ENCODE measurements around the gene RCAN2.

DNA sequence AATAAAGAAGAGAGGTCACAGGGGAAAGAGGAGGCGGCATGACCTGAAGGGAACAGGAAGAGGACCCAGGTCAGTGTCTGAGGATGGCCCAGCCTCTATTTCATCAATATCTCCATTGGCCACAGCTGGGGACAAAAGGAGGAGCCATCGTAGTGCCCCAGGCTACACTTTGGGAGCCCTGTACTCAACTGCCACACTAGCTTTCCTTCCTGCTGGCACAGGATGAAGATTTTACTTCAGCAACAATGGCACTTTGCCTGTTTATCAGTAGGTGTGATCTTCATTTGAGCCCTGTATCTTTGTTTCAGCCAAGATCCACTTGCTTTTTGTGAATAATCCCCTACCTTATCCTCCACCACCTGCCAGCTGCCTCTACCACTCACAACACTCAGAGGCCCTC lies 35.4 kb upstream of the RCAN2 start:
- TF ChIP-seq ZBTB7A (IDR thresholded peaks at IDR 0.05; ENCODE audit: borderline replicate concordance, control insufficient read depth, low read depth, low read length): no peak
- no peak for TF ChIP-seq SRF (CRISPR knock-in tag; IDR thresholded peaks at IDR 0.05)
- TF ChIP-seq ZNF253 (CRISPR knock-in tag; conservative IDR thresholded peaks at IDR 0.05): no peak
- TF ChIP-seq ZNF324 (CRISPR knock-in tag; IDR thresholded peaks at IDR 0.05): no peak
- no peak for TF ChIP-seq IFI16 (CRISPR knock-in tag; IDR thresholded peaks at IDR 0.05)
- TF ChIP-seq, protein P1, sequence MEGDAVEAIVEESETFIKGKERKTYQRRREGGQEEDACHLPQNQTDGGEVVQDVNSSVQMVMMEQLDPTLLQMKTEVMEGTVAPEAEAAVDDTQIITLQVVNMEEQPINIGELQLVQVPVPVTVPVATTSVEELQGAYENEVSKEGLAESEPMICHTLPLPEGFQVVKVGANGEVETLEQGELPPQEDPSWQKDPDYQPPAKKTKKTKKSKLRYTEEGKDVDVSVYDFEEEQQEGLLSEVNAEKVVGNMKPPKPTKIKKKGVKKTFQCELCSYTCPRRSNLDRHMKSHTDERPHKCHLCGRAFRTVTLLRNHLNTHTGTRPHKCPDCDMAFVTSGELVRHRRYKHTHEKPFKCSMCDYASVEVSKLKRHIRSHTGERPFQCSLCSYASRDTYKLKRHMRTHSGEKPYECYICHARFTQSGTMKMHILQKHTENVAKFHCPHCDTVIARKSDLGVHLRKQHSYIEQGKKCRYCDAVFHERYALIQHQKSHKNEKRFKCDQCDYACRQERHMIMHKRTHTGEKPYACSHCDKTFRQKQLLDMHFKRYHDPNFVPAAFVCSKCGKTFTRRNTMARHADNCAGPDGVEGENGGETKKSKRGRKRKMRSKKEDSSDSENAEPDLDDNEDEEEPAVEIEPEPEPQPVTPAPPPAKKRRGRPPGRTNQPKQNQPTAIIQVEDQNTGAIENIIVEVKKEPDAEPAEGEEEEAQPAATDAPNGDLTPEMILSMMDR (IDR thresholded peaks at IDR 0.05 in 2 of 3, conservative IDR thresholded peaks at IDR 0.05 in 1 of 3; ENCODE audit: insufficient read depth in 2 of 3, low read depth in 1 of 3, low read length in 3 of 3): no peak
- no peak for TF ChIP-seq FOXK2 (conservative IDR thresholded peaks at IDR 0.05 in 1 of 2, IDR thresholded peaks at IDR 0.05 in 1 of 2; ENCODE audit: low read depth in 2 of 2)
- TF ChIP-seq TCF7 (IDR thresholded peaks at IDR 0.05; ENCODE audit: borderline replicate concordance): no peak
- no peak for TF ChIP-seq NFYB (IDR thresholded peaks at IDR 0.05; ENCODE audit: extremely low read depth, insufficient read length)
- no peak for TF ChIP-seq EZH2 (IDR thresholded peaks at IDR 0.05; ENCODE audit: borderline replicate concordance, low read depth, low read length)
- TF ChIP-seq, protein P2, sequence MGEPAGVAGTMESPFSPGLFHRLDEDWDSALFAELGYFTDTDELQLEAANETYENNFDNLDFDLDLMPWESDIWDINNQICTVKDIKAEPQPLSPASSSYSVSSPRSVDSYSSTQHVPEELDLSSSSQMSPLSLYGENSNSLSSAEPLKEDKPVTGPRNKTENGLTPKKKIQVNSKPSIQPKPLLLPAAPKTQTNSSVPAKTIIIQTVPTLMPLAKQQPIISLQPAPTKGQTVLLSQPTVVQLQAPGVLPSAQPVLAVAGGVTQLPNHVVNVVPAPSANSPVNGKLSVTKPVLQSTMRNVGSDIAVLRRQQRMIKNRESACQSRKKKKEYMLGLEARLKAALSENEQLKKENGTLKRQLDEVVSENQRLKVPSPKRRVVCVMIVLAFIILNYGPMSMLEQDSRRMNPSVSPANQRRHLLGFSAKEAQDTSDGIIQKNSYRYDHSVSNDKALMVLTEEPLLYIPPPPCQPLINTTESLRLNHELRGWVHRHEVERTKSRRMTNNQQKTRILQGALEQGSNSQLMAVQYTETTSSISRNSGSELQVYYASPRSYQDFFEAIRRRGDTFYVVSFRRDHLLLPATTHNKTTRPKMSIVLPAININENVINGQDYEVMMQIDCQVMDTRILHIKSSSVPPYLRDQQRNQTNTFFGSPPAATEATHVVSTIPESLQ (CRISPR knock-in tag; IDR thresholded peaks at IDR 0.05): no peak
- TF ChIP-seq EP300 (IDR thresholded peaks at IDR 0.05; ENCODE audit: low read length): no peak

All from K562 (cell line).